ENCODE results near the gene NPC1.

The NPC1 gene

DNA sequence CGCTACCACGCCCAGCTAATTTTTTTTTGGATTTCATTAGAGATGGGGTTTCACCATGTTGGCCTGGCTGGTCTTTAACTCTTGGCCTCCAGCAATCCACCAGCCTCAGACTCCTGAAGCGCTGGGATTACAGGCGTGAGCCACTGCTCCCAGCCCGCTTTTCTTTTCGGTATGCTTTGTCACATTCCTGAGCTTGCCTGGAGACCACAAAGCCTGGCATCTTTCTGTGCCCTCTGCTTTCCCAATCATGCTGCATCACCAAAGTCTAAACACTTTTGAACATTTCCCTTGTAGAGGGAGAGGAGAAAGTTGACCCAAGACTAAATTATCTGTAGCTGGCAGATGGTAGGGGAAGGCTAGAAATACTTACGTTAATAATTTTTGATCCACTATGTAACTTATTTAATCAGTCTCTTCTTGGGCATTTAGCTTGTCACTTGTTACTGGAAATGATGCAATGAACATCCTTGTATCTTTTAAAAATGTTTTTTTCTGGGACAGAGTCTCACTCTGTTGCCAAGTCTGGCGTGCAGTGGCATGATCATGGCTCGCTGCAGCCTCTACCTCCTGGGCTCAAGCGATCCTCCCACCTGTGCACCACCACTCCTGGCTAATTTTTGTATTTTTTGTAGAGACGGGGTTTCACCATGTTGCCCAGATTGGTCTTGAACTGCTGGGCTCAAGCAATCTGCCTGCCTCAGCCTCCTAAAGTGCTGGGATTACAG, 2.7 kb upstream of the NPC1 start:
- TF ChIP-seq GATA2 (IDR thresholded peaks at IDR 0.05; ENCODE audit: low read depth, low read length) = no peak
- no peak for TF ChIP-seq GATA3 (IDR thresholded peaks at IDR 0.05; ENCODE audit: low read depth, low read length)

DNA sequence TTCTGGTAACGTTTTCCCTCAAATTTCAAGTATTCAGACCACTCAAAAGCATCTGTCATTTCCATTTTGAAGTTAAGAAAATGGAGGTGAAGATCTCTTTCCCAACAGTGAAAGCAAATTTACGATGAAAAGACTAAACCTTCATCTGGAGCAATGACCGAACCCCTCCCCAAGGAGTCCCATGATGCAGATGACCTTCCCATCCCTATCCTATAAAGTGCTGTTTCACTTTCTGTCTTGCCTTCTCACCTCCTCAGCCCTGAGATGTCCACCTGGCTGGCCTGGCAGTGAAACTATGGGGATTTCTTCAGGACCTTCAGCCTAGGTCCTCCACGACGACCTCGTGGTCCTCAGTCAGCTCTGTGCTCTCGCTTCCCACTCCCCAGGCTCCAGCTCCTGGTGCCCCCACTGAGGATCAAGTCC, 925 bp upstream of the NPC1 start:
- TF ChIP-seq GATA3 (IDR thresholded peaks at IDR 0.05; ENCODE audit: low read depth, low read length) (no peak), GATA2 (IDR thresholded peaks at IDR 0.05; ENCODE audit: low read depth, low read length) (no peak)

DNA sequence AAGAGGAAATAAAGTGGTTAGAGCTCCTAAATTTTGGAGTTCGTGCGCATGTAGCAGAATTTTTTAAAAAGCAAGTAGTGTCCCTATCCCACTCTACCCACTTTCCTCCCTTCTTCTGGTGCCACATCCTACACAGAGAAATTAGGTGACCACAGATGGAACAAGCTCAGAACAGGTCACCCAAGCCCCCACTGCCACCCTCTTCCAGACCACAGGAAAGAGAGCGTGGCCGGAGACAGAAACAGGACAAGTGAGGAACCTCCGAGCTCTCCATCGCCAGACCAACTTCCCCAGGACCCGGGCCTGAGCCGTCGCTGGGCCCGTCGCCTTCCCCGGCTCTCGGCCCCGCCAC, 433 bp downstream of the NPC1 start:
- TF ChIP-seq GATA3 (IDR thresholded peaks at IDR 0.05; ENCODE audit: low read depth, low read length) (no peak), GATA2 (IDR thresholded peaks at IDR 0.05; ENCODE audit: low read depth, low read length) (no peak)

DNA sequence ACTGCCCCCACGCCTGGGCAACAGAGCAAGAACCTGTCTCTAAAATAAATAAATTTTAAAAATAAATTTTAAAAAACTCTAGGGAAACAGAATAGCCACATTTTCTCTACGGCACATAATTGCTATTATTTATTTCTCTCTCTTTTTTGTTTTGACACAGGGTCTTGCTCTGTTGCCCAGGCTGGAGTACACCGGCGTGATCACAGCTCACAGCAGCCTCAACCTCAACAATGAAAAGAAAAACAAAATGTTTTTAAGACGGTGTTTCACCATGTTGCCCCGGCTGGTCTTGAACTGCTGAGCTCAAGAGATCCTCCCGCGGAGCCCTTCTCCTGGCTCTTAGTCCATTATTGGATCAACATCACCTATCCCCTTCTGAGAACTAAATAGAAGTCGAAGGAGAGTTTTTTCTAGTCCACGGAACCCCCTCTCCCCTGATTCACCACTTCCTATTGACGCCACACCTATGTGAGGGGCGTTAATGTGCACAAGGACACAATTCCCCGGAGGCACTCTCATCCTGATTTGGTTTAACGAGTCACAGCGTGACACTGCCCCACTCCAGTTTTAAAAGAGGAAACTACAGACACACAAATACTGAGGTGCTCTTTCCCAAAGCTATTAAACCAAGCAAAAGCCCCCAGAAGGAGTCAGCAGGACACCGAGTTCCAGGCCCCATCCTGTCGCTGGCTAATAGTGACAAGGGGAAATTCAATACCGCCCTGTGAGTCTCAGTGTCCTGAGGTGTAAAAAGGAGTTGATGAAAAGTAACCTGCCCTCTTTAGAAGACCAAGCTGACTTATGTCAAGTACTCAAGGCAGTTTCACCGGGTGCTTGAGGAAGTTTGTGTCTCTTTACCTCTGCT, 1.1 kb downstream of the NPC1 start:
- TF ChIP-seq GATA3 (IDR thresholded peaks at IDR 0.05; ENCODE audit: low read depth, low read length) = no peak
- no peak for TF ChIP-seq GATA2 (IDR thresholded peaks at IDR 0.05; ENCODE audit: low read depth, low read length)

- TF ChIP-seq GATA3 (IDR thresholded peaks at IDR 0.05; ENCODE audit: low read depth, low read length) (no peak), GATA2 (IDR thresholded peaks at IDR 0.05; ENCODE audit: low read depth, low read length) (no peak)
Measured at GRCh38 chr18:23584019-23584983, 2.0 kb downstream of the NPC1 start.

DNA sequence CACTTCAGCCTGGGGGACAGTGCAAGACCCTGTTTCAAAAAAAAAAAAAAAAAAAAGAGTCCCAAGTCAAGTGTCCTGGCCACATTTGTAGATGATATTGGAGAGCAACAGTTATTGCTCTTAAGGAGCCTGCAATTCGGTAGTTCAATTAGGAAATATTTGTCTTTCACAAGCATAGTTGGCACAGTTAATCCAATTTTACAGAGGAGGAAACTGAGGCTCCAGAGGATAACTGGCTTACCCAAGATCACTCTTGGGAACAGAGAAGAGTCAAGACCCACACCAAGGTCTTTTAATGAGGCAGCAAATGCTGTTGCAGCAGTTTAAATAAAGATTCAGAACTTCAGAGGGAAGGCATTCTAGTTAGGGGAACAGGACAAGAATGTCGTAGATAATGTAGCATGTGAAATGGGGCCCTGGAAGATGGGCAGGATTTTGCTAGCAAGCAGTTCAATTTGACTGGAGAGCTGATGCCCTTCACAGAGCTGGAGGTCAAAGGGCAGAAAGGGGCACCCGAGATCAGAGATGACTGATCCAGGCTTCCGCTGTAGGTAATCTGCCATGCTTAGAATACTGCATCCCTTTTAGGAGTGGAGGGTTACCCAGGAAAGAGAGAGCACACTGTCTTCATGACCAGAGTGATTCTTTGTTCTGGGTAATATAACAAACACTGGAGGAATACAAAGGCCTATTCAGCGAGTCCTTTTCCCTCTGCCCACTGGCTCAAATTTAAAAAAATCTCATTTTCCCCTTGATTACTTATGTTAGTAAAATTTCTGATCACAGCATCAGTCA, 3.0 kb downstream of the NPC1 start:
- TF ChIP-seq GATA2 (IDR thresholded peaks at IDR 0.05; ENCODE audit: low read depth, low read length) (no peak), GATA3 (IDR thresholded peaks at IDR 0.05; ENCODE audit: low read depth, low read length) (no peak)

DNA sequence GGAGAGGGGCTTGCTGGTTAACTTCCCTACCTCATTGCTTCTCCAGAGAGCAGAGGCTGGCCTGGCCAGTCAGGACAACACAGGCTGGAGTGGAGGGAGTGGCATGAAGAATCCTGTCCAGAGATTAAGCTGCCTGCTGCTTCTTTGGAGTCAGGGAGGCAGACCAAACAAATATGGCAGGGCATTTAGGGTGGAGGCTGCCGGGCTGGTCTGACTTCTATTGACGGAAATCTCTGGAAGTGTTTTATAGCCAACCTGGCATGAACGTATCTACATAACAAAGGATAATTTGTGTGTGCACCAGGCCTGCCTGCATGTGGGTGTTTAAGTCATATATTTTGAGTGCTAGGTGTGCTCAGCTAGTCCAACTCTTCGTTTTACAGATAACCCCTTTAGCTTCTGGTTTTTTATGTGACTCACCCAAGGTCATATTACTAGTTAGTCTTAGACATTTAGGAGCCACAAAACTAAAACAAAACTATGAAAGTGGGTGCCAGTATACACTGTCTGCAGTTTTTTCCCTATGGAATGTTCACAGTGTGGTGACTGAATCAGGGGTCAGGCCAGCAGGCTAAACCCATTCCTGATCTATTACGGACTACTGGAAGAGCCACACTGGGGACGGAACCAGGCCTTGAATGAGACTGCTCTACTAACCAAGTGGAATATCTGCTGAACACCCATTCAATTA, 5.5 kb downstream of the NPC1 start:
- TF ChIP-seq GATA2 (IDR thresholded peaks at IDR 0.05; ENCODE audit: low read depth, low read length) (no peak), GATA3 (IDR thresholded peaks at IDR 0.05; ENCODE audit: low read depth, low read length) (no peak)

GRCh38 chr18:23578891-23579653, 7.2 kb downstream of the NPC1 start:
- TF ChIP-seq GATA3 (IDR thresholded peaks at IDR 0.05; ENCODE audit: low read depth, low read length) (no peak), GATA2 (IDR thresholded peaks at IDR 0.05; ENCODE audit: low read depth, low read length) (no peak)

DNA sequence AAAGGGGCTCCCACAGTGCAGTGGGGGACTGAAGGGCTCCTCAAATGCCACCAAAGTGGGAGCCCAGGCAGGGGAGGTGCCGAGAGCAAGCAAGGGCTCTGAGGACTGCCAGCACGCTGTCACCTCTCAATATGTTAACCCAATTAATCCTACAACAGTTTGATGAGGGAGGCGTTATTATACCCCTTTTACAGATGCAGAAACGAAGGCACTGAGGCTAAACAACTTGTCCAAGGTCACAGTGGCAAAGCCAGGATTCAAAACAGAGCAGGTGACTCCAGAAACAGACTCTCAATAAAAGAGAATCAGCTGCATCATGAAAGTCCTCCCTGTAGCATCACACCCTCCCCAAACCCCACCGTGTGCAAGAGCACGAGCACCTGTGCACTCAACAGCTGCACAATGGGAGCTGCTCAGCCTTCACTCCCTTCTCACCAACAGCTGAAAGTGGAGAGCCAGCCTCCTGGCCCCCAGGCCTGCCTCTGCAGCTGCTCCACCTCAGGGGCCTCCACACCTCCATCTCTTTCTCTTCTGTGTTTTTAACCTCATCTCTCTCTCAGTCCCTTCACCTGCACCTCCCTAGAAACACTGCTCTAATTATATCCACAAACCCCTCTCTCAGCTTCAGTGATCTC, 8.1 kb downstream of the NPC1 start:
- no peak for TF ChIP-seq GATA3 (IDR thresholded peaks at IDR 0.05; ENCODE audit: low read depth, low read length)
- TF ChIP-seq GATA2 (IDR thresholded peaks at IDR 0.05; ENCODE audit: low read depth, low read length) = no peak

DNA sequence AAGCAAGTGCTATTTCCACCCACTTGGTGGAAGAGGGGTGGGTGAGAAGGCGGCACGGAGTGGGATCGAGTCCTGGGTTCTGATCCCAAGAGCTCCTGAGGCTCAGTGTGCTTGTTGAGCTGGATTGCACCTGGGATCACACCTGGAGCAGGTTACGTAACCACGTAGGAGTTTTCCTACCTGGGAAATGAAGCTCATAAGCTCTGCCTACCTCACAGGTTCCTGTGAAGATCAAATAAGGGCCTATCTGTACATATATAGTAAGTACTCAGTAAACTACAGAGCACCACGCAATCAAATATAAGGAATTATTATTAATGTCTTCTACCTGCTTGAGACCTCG, 11.0 kb downstream of the NPC1 start:
- TF ChIP-seq GATA2 (IDR thresholded peaks at IDR 0.05; ENCODE audit: low read depth, low read length) (no peak), GATA3 (IDR thresholded peaks at IDR 0.05; ENCODE audit: low read depth, low read length) (no peak)

DNA sequence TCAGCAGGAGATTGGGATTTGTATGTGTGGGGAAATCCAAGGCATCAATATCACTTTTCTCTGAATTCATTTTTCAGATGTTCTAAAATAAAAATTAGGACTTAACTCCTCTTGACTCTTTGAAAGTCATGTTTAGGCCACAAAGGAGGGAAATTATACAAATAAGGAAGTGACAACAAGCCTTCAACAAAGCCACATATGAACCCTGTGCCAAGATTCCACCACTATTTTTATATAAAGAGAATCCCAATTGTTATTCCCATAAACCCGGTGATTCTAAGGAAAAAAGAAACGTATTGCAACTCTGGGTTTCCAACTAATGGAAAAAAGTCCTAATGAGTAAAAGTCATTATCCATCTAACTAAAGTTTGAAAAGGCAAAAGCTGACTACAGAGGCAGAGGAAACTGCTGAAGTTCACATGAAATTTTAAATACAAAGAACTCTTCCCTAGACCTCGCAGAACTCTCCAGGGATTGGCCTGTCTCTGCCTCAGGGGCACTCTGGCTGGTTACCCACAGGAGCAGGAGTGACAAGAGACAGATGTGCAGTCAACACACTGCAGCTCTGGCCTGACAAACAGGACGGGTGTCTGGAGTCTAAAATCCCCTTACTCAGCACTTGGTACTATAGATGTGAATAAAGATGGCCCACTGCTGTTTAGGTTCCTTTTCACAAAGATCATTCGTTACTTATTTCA, 11.5 kb downstream of the NPC1 start:
- TF ChIP-seq GATA3 (IDR thresholded peaks at IDR 0.05; ENCODE audit: low read depth, low read length) = no peak

Measured in SH-SY5Y (cell line).